ENCODE data around the gene HTATSF1. TPM values are rescaled to one million over a fixed set of nuclear protein-coding genes. Genes with fewer than 3 reads are reported as not detected.

The HTATSF1 gene, protein sequence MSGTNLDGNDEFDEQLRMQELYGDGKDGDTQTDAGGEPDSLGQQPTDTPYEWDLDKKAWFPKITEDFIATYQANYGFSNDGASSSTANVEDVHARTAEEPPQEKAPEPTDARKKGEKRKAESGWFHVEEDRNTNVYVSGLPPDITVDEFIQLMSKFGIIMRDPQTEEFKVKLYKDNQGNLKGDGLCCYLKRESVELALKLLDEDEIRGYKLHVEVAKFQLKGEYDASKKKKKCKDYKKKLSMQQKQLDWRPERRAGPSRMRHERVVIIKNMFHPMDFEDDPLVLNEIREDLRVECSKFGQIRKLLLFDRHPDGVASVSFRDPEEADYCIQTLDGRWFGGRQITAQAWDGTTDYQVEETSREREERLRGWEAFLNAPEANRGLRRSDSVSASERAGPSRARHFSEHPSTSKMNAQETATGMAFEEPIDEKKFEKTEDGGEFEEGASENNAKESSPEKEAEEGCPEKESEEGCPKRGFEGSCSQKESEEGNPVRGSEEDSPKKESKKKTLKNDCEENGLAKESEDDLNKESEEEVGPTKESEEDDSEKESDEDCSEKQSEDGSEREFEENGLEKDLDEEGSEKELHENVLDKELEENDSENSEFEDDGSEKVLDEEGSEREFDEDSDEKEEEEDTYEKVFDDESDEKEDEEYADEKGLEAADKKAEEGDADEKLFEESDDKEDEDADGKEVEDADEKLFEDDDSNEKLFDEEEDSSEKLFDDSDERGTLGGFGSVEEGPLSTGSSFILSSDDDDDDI
- total RNA-seq (ENCODE audit: low replicate concordance): 26.8 and 30.1 TPM in 2 replicates

DNA sequence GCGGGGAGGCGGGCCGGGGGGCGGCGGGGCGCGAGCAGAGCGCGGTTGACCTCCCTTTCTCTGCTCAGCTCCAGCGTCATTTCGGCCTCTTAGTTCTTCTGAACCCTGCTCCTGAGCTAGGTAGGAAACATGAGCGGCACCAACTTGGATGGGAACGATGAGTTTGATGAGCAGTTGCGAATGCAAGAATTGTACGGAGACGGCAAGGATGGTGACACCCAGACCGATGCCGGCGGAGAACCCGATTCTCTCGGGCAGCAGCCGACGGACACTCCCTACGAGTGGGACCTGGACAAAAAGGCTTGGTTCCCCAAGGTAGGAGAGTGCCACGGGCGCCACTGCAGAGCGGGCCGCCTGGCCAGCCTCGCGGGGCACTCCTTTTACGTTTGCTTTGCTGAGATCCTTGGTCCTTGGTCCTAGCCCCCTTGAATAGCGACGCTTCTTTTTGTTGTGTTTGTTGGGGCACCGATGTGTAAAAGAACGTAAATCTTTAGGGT is at the start of gene HTATSF1:
TSS of gene HTATSF1 (plus strand) at position 37 of the 497 bp plus-strand sequence. CDS start at position 130, 93 bp downstream.

GRCh38 chrX:136487647-136488046 is 9.7 kb upstream of the HTATSF1 start, which contains the start of gene BRS3:
Gene BRS3 (plus strand): TSS chrX:136487947. CDS start chrX:136488115, 168 bp downstream.

DNA sequence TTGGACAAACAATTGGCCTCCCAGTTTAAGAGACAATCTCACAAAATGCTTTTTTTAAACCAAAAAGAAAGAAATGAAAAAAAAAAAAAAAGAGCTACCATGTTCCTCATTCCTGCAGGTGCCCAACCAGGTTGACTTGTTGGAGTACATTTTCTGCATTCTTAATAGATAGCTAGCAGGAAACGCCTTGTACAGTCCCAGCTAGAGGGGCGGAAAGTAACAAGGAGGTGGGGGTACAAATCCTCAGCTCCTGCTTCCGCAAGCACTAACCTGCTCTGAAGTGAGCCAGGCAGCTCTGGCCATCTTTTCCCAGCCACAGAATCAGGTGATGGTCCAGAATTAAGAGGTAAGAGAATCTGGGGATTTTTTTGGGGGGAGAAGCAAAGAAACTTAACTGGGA is 34.6 kb downstream of the HTATSF1 start, which contains the start of gene VGLL1:
TSS of gene VGLL1 (plus strand) at position 265 of the 400 bp plus-strand sequence. CDS start 3,806 bp downstream, outside the sequence.

Other genes starting within 250 kb of the HTATSF1 start
- 10.9 and 15.9 TPM in 2 replicates for gene MAP7D3, start 246.2 kb upstream of the HTATSF1 start, total RNA-seq (ENCODE audit: low replicate concordance)
- gene ADGRG4, start 196.6 kb upstream of the HTATSF1 start, total RNA-seq (ENCODE audit: low replicate concordance): not detected in 2 replicates
- gene BRS3, start 9.6 kb upstream of the HTATSF1 start, total RNA-seq (ENCODE audit: low replicate concordance): not detected in 2 replicates
- gene VGLL1, start 34.6 kb downstream of the HTATSF1 start, total RNA-seq (ENCODE audit: low replicate concordance): not detected in 2 replicates
- gene CD40LG, start 150.6 kb downstream of the HTATSF1 start, total RNA-seq (ENCODE audit: low replicate concordance): not detected in 2 replicates

Measured in smooth muscle cell of the coronary artery (primary cell).